Neural progenitor cell (in vitro differentiated cells): ENCODE data around the gene GOLIM4.

ENCODE experiments used
- CTCF ChIP-seq: fragments of 200-600 bp; sonication (generic); IDR thresholded peaks from 2 replicates; pipeline ENCODE4 v1.5.1; 2017; ENCODE audit warnings: antibody characterized with exemption, mild to moderate bottlenecking
- EZH2 ChIP-seq: fragments of 200-600 bp; sonication (generic); IDR thresholded peaks from 2 replicates; pipeline ENCODE4 v1.6.1; 2017; ENCODE audit warnings: antibody characterized with exemption, mild to moderate bottlenecking, moderate library complexity

DNA sequence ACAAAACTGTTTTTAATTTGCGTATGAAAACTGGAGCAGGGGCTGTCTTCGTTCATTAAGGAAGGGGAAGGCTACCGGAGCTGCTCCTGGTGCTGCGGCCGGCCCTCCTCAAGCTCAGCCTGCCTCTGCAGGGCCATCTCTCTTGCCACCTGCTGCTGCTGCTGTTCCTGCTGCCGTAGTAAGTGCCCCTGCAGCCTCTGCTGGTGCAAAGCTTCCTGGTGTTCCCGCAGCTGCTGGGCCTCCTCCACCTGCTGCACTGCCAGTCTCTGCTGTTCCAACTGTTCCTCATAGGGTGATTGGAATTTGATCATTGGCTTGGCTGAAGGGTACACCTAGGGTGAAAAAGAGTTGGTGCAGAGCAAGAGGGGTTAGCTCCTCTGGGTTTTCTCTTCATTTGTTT, 66.0 kb downstream of the GOLIM4 start:
- TF ChIP-seq CTCF (no peak), EZH2 (no peak)
